Muscle of leg (tissue), 11 donors: ENCODE data around the gene ZBTB7C. TPM values are rescaled to one million over a fixed set of nuclear protein-coding genes. Genes with fewer than 3 reads are reported as not detected.

ENCODE experiments used
- DNase-seq: peaks from one replicate; pipeline ENCODE4 v3.0.0; 2013
- H3K27ac ChIP-seq: one replicate; pipeline ENCODE4 v1.5.1; 2013; ENCODE audit warnings: mild to moderate bottlenecking, low read length, control low read depth
- H3K27me3 ChIP-seq: one replicate; pipeline ENCODE4 v1.6.1; 2013; ENCODE audit warnings: low read length; ENCODE audit not compliant: control insufficient read depth, insufficient read depth
- H3K36me3 ChIP-seq: one replicate; pipeline ENCODE4 v1.6.1; 2013; ENCODE audit warnings: low read length; ENCODE audit not compliant: control insufficient read depth, insufficient read depth
- H3K4me1 ChIP-seq: one replicate; pipeline ENCODE4 v1.6.1; 2013; ENCODE audit warnings: low read length; ENCODE audit not compliant: control insufficient read depth, insufficient read depth
- H3K4me3 ChIP-seq: one replicate; pipeline ENCODE4 v1.5.1; 2013; ENCODE audit warnings: low read length, control low read depth
- H3K9me3 ChIP-seq: replicated peaks from 2 replicates; pipeline ENCODE4 v1.6.1; 2013; ENCODE audit warnings: low read depth, low read length; ENCODE audit not compliant: control insufficient read depth
- WGBS: methylation state at CpG from one replicate; pipeline ENCODE4 v1.1.5; 2013; ENCODE audit warnings: missing lambda C conversion rate; ENCODE audit not compliant: insufficient coverage; 5-methylcytosine and 5-hydroxymethylcytosine counted together
- polyA plus RNA-seq, 8 donors: library from polyadenylated mRNA; unstranded; fragments of 120-200 nt; gene quantifications; one replicate each; pipeline versions ENCODE4 v1.2.1 to v1.2.3, GENCODE V29; 2013; ENCODE audit warnings: inconsistent platforms in 1 of 8, low replicate concordance in 1 of 8; ENCODE audit not compliant: insufficient read length in 8 of 8, insufficient read depth in 1 of 8
- total RNA-seq: library from RNA; stranded (reverse); fragments of 120-200 nt; gene quantifications from one replicate; pipeline ENCODE4 v1.2.4, GENCODE V29; 2013

The ZBTB7C gene
- total and polyA plus RNA-seq, 9 donors = 2.8 to 5.6 (median 4.1) TPM

DNA sequence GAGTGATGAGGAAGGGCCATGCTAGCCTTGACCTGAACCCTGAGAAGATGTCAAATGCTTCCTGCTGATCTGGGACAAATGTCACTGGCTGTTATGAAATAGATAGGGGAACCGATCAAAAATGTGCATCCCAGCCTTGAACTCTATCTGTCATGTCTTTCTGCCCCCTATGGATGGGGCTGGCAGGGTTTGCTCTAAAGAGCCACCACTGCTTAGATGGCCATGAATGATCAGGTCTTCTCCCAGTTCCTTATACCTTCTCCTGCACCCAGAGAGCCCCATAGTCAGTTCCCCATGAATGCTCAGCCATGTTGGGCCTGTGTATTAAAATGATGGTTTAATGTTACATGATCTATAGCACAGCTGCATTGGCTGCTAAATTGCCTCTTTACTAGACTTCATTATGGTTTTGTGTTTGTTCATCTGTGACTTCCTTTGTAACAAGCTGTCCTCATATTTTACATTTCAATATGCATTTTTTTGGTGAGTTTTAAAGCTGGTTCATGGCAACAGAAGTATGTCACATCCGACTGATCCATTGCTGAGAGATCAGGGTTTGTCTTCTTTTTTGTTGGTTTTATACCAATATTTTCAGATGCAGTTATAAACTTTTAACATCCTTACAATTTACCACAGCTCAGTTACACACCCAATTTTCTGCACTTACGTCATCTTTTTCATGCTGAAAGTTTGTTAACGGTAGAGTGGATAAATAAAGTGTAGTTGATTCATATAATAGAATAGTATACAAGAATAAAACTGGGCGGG lies 422.4 kb downstream of the ZBTB7C start:
- 100% methylated on average over 1 of the region's 5 CpGs for WGBS
- H3K9me3 ChIP-seq = no peaks in the 10 kb centered on the region

DNA sequence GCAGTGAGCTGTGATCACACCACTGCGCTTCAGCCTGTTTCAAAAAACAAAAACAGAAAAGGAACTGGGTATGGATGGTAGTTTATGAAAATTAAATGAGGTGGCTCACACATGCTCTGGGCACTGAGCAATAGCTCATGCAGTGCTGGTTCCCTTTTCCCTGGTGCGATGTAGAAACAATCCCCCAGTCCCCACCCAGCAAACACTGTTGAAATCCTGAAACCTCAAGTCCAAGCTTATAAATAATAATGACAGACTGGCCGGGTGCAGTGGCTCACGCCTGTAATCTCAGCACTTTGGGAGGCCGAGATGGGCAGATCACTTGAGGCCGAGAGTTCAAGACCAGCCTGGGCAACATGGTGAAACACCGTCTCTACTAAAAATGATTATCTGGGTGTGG lies 423.3 kb downstream of the ZBTB7C start:
- H3K4me3 ChIP-seq = no peak overlapping the region
- H3K36me3 ChIP-seq = no peaks in the 10 kb centered on the region
- no peak for DNase-seq
- 81% methylated on average over 3 of the region's 7 CpGs for WGBS
- H3K27me3 ChIP-seq = no peaks in the 10 kb centered on the region
- H3K4me1 ChIP-seq = peaks cover 3% of the 10 kb centered on the region
- H3K9me3 ChIP-seq = no peaks in the 10 kb centered on the region
- H3K27ac ChIP-seq = no peak overlapping the region

More for the DNA sequence above, 422.4 kb downstream of the ZBTB7C start:
- Histone ChIP-seq H3K27me3 (no peaks in the 10 kb centered on the region), H3K27ac (peak overlapping the region; percentile 0), H3K4me3 (no peak overlapping the region), H3K36me3 (no peaks in the 10 kb centered on the region), H3K4me1 (peaks cover 6% of the 10 kb centered on the region)
- DNase-seq = no peak

DNA sequence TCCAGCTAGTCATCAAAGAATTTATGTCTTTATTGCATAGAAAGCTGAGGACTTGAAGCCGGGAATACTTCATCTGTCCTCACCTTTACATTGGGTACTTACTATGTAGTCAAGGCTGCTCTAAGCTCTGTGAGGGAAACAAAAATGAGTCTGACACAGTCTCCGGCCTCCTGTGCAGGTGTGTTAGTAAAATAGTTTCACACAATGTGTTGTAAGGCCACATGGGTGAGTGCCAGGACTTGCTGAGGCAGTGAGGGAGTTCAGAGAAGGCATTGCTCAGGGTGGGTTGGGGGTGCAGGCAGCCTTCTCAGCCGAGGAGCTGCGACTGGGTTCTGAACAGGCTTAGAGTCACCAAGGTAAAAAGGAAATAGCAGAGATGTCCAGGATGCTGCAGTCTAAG lies 424.2 kb downstream of the ZBTB7C start:
- Histone ChIP-seq H3K36me3 (no peaks in the 10 kb centered on the region), H3K4me1 (peaks cover 3% of the 10 kb centered on the region), H3K27ac (no peak overlapping the region), H3K9me3 (no peaks in the 10 kb centered on the region), H3K4me3 (no peak overlapping the region), H3K27me3 (no peaks in the 10 kb centered on the region)
- WGBS = 81% methylated on average over 3 of the region's 4 CpGs
- no peak for DNase-seq

DNA sequence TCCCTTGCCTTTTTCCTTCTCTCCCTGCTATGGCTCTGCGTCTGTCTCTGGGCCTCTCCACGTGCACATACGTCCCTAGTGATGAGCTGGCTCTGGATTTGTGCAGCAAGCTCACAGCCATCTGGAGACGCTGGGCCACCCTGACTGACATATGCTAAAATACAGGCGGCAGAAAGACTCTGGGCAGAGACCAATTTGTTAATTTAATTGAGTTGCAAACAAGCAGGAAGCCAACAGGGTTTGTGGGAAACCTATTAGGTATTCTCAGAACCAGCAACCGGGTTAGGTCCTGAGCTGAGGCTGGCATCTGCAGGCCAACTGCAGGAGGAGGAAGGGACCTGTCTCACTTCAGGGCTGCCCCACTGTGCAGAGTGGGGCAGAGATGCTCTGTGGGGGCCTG lies 425.2 kb downstream of the ZBTB7C start:
- Histone ChIP-seq H3K4me3 (no peak overlapping the region), H3K9me3 (no peaks in the 10 kb centered on the region), H3K36me3 (no peaks in the 10 kb centered on the region), H3K27me3 (peaks cover 5% of the 10 kb centered on the region), H3K27ac (no peak overlapping the region), H3K4me1 (peaks cover 3% of the 10 kb centered on the region)
- no peak for DNase-seq
- 49% methylated on average over 6 of the region's 6 CpGs for WGBS

DNA sequence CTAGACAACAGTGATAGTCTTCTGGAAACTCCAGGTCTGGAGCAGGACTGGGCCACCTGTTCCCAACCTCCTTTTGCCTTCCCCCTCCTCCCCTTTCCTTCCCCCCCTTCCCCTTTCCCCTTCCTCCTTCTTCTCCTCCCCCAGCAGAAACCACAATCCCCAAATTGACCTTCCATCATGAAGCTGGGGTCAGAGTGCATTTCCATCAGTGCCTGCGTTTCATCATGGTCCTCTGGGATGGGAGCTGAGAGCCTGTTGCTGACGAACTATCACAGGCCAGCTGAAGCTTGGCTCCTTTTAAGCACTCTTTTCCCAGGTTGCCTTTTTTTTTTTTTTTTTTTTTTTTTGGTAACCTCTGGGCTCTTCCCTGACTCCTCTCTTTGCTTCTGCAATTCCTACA lies 426.1 kb downstream of the ZBTB7C start:
- no peak overlapping the region for H3K4me3 ChIP-seq
- no peaks in the 10 kb centered on the region for H3K36me3 ChIP-seq
- DNase-seq = no peak
- H3K27me3 ChIP-seq = peaks cover 5% of the 10 kb centered on the region
- H3K9me3 ChIP-seq = no peaks in the 10 kb centered on the region
- H3K4me1 ChIP-seq = peaks cover 3% of the 10 kb centered on the region
- WGBS = 27% methylated on average over 2 of the region's 2 CpGs
- no peak overlapping the region for H3K27ac ChIP-seq

DNA sequence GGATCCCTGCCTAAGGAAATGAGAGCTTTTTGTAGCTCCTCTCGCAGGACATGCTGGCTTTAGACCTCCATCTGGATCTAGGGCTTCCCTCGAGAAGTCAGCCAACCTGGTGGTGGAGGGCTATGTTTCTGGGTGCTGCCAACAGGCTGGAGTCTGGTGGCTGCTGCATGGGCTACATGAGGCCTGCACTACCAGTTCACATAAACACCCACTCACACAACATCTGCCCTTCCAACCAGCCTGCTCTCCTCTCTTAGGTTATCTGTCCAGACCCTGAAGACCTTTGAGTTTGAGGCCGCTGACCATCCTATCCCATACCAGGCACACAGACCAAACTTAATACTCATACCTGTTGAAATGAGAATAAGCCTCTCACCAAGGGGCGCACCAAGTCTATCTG lies 427.4 kb downstream of the ZBTB7C start:
- peaks cover 3% of the 10 kb centered on the region for H3K4me1 ChIP-seq
- WGBS = 100% methylated on average over 1 of the region's 4 CpGs
- H3K27me3 ChIP-seq = peaks cover 5% of the 10 kb centered on the region
- no peaks in the 10 kb centered on the region for H3K36me3 ChIP-seq
- no peak overlapping the region for H3K27ac ChIP-seq
- H3K4me3 ChIP-seq = no peak overlapping the region
- DNase-seq = no peak
- no peaks in the 10 kb centered on the region for H3K9me3 ChIP-seq

DNA sequence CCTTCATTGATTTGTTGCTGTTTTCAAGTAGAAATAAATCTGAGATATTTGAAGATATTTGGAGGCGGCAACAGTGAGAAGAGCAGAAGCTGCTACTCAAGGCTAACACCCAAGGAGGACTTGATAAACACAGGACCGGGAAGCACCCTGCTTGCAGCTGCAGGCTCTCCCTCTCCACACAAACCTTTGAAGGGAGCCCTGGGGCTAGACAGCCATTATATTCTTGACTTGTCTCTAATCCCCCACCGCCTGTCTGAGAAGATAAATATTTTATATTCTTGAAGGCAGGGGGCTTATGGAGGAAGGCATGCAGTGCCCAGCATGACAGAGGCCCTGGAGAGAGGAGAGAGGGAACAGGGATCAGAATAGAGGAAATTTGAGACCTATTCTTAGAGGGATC lies 427.9 kb downstream of the ZBTB7C start:
- Histone ChIP-seq H3K4me1 (no peaks in the 10 kb centered on the region), H3K36me3 (no peaks in the 10 kb centered on the region), H3K4me3 (no peak overlapping the region), H3K9me3 (no peaks in the 10 kb centered on the region), H3K27me3 (peaks cover 5% of the 10 kb centered on the region), H3K27ac (no peak overlapping the region)
- no peak for DNase-seq
- WGBS = no CpG with 5 or more reads among the region's 3 CpGs

DNA sequence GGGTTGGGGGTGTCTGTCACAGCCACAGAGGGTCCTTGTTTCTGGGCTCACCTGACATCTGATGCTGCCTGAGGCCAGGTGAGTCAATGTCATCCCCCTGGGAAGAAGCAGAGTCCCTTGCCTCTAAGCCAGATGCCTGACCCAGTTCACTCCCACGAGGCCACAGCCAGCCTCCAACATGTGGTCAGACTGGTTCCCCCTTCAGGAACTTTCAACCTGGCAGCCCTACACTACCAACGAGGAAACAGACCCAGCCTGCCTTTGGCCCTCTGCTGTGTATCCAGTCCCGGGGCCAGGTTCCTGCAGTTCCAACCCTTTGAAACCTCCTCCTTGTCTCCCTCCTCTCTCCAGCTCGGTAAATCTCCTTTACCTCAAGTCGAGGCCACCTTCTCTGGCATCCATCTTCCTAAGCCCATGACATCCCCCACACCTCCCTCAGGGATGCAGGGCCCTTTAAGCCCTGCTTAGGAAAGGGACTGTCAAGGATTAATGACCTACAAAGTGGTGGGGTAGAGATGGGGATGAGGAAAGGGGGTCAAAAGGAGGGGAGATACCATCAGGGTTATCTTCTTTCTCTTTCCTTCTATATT lies 429.5 kb downstream of the ZBTB7C start:
- no peak for DNase-seq
- peaks cover 5% of the 10 kb centered on the region for H3K27me3 ChIP-seq
- H3K36me3 ChIP-seq = no peaks in the 10 kb centered on the region
- H3K4me1 ChIP-seq = no peaks in the 10 kb centered on the region
- 14% methylated on average over 3 of the region's 5 CpGs for WGBS
- H3K4me3 ChIP-seq = no peak overlapping the region
- no peak overlapping the region for H3K27ac ChIP-seq
- H3K9me3 ChIP-seq = no peaks in the 10 kb centered on the region

DNA sequence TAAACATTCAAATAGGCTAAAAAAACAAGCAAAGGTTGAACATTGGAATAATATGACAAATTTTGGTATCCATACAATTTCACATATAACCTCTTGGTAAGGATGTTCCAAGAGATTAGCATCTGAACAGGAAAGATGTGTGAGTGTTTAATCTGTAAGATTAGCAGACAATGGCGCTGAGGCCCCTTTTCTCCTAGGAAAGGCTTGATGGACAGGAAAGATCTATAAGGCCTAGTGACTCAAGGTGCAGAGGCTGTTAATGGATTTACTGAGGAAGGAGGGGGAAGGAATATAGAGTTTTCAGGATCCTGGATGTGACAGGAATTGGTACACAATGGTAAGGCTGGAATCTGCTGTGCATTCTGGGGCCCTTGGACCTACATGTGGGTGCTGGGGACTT lies 430.6 kb downstream of the ZBTB7C start:
- Histone ChIP-seq H3K27ac (no peak overlapping the region), H3K36me3 (no peaks in the 10 kb centered on the region), H3K4me1 (no peaks in the 10 kb centered on the region), H3K4me3 (no peak overlapping the region), H3K27me3 (peaks cover 5% of the 10 kb centered on the region), H3K9me3 (no peaks in the 10 kb centered on the region)
- 75% methylated on average over 1 of the region's 1 CpG for WGBS
- no peak for DNase-seq

DNA sequence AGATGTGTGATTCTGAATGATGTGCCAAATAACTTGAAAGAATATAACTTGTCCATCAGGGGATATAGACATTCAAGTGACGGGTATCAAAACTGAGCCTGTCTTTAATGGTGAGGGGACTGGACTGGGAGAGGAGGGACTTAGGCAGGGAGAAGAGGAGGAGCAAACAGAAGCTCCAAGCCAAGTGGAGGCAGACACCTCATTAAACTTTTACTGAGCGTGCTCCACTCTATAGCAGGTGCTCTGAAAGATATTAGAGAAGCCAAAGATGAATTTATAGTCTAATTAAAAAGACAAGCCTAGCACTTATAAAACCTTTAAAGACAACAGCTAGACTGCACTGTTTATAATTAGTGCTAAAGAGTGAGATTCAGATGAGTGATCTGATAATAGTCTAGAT lies 431.0 kb downstream of the ZBTB7C start:
- H3K4me1 ChIP-seq = no peaks in the 10 kb centered on the region
- no peak overlapping the region for H3K27ac ChIP-seq
- peaks cover 5% of the 10 kb centered on the region for H3K27me3 ChIP-seq
- DNase-seq = no peak
- H3K9me3 ChIP-seq = no peaks in the 10 kb centered on the region
- no peak overlapping the region for H3K4me3 ChIP-seq
- no peaks in the 10 kb centered on the region for H3K36me3 ChIP-seq
- 73% methylated on average over 1 of the region's 2 CpGs for WGBS
